Upper lobe of left lung (tissue), 6 donors: ENCODE data around the gene GASK1A. TPM values are rescaled to one million over a fixed set of nuclear protein-coding genes. Genes with fewer than 3 reads are reported as not detected.

Source experiments
- ATAC-seq, 2 donors: fragments of 200-7000 bp; cut with Tn5 transposase; one replicate each; pipeline ENCODE4 v1.9.1; 2022; ENCODE audit warnings: mild to moderate bottlenecking in 2 of 2, moderate library complexity in 2 of 2; ENCODE audit not compliant: low FRiP score in 2 of 2
- DNase-seq, 2 donors: peaks; one replicate each; pipeline ENCODE4 v3.0.0-alpha.2; 2019 to 2020
- H3K27ac ChIP-seq, 4 donors: fragments of 200-600 bp; sonication (generic); one replicate each; pipeline ENCODE4 v1.5.1; 2016 to 2019
- H3K27me3 ChIP-seq, 4 donors: fragments of 200-600 bp; sonication (generic); one replicate each; pipeline ENCODE4 v1.5.1; 2017 to 2019
- H3K36me3 ChIP-seq, 4 donors: fragments of 200-600 bp; sonication (generic); one replicate each; pipeline ENCODE4 v1.5.1; 2016 to 2019
- H3K4me1 ChIP-seq, 4 donors: fragments of 200-600 bp; sonication (generic); one replicate each; pipeline ENCODE4 v1.5.1; 2018 to 2019
- H3K4me3 ChIP-seq, 4 donors: fragments of 200-600 bp; sonication (generic); one replicate each; pipeline ENCODE4 v1.5.1; 2017 to 2019; ENCODE audit warnings: mild to moderate bottlenecking in 2 of 4, moderate library complexity in 1 of 4
- H3K9me3 ChIP-seq, 4 donors: fragments of 200-600 bp; sonication (generic); one replicate each; pipeline ENCODE4 v1.5.1; 2018 to 2019
- CTCF ChIP-seq, 6 experiments: fragments of 450-650 bp in 4 of 6; fragments of 200-600 bp in 2 of 6; sonication (generic) in 2 of 6; IDR thresholded peaks; one replicate each; pipeline ENCODE4 v1.5.1; 2016 to 2019; ENCODE audit warnings: antibody characterized with exemption in 6 of 6
- EP300 ChIP-seq, 4 donors: sonication (generic); formaldehyde crosslinking; IDR thresholded peaks; one replicate each; pipeline ENCODE4 v1.5.1; 2017; ENCODE audit warnings: antibody characterized with exemption in 4 of 4, control low read depth in 2 of 4
- POLR2A ChIP-seq, 4 donors: fragments of 450-650 bp; IDR thresholded peaks; one replicate each; pipeline ENCODE4 v1.5.1; 2016 to 2017; ENCODE audit warnings: antibody characterized with exemption in 4 of 4, mild to moderate bottlenecking in 2 of 4
- POLR2AphosphoS5 ChIP-seq, 2 donors: sonication (generic); formaldehyde crosslinking; IDR thresholded peaks; one replicate each; pipeline ENCODE4 v1.5.1; 2017; ENCODE audit warnings: antibody characterized with exemption in 2 of 2
- WGBS, 2 donors: methylation state at CpG; one replicate each; pipeline ENCODE4 v1.1.5; 2017 to 2018; 5-methylcytosine and 5-hydroxymethylcytosine counted together
- total RNA-seq, 6 donors: library from RNA; depleted of rRNA in 4 of 6; stranded (reverse); fragments of >200 nt in 4 of 6; gene quantifications; one replicate each; pipeline versions ENCODE4 v1.1.0 to v1.2.1, GENCODE V29; 2016 to 2021
- donor health status: DM: no; HTN: no; CAD: no; lungs with moderate emphysema.
- donor health status: DM: no; HTN: yes; CAD: no; lungs with severe emphysema.

Gene GASK1A
- total RNA-seq, 6 donors from 2014 or later, result 2.5 to 9.4 (median 7.7) TPM

GRCh38 chr3:42988566-42988965 is 9.5 kb downstream of the GASK1A start:
- no peak overlapping the region for H3K27ac ChIP-seq
- H3K36me3 ChIP-seq, result no peaks in the 10 kb centered on the region
- H3K9me3 ChIP-seq, result no peaks in the 10 kb centered on the region
- 87 to 96% methylated on average over 5 of the region's 5 CpGs for WGBS, 2 donors
- no peak overlapping the region for H3K4me3 ChIP-seq
- no peaks in the 10 kb centered on the region for H3K4me1 ChIP-seq
- H3K27me3 ChIP-seq, result no peaks in the 10 kb centered on the region
- DNase-seq (peak in 1 of 2 donors; percentile 32), ATAC-seq (peak in 1 of 2 donors; percentile 12)
- TF ChIP-seq EP300 (IDR thresholded peaks at IDR 0.05) (no peak), POLR2A (IDR thresholded peaks at IDR 0.05) (no peak), CTCF (IDR thresholded peaks at IDR 0.05) (no peak), POLR2AphosphoS5 (IDR thresholded peaks at IDR 0.05) (no peak)

GRCh38 chr3:42991341-42992315 is 12.5 kb downstream of the GASK1A start:
- Histone ChIP-seq H3K4me1 (no peaks in the 10 kb centered on the region), H3K27me3 (no peaks in the 10 kb centered on the region), H3K36me3 (no peaks in the 10 kb centered on the region), H3K27ac (no peak overlapping the region), H3K9me3 (no peaks in the 10 kb centered on the region), H3K4me3 (no peak overlapping the region)
- WGBS, 2 donors, result 75 to 82% methylated on average over 10 to 11 of the region's 11 CpGs
- DNase-seq (peak in 1 of 2 donors; percentile 36), ATAC-seq (peak in 1 of 2 donors; percentile 73)
- TF ChIP-seq POLR2AphosphoS5 (IDR thresholded peaks at IDR 0.05), result no peak
- TF ChIP-seq CTCF (IDR thresholded peaks at IDR 0.05), result no peak

- TF ChIP-seq POLR2A (IDR thresholded peaks at IDR 0.05) (no peak), POLR2AphosphoS5 (IDR thresholded peaks at IDR 0.05) (no peak), EP300 (IDR thresholded peaks at IDR 0.05) (no peak), CTCF (IDR thresholded peaks at IDR 0.05) (no peak)
- Histone ChIP-seq H3K4me1 (no peaks in the 10 kb centered on the region), H3K4me3 (no peak overlapping the region), H3K27me3 (no peaks in the 10 kb centered on the region), H3K9me3 (no peaks in the 10 kb centered on the region), H3K36me3 (no peaks in the 10 kb centered on the region), H3K27ac (no peak overlapping the region)
- ATAC-seq, result no peak
- WGBS, 2 donors, result 95 to 98% methylated on average over 3 of the region's 3 CpGs
- DNase-seq, result no peak
Observed at GRCh38 chr3:42994595-42994994, 15.5 kb downstream of the GASK1A start.

GRCh38 chr3:42996021-42996420 is 16.9 kb downstream of the GASK1A start:
- 84 to 92% methylated on average over 4 of the region's 4 CpGs for WGBS, 2 donors
- DNase-seq, result no peak
- Histone ChIP-seq H3K36me3 (no peaks in the 10 kb centered on the region), H3K27me3 (no peaks in the 10 kb centered on the region), H3K9me3 (no peaks in the 10 kb centered on the region), H3K27ac (peak overlapping the region in 1 of 4 donors; percentile 25), H3K4me1 (no peaks in the 10 kb centered on the region), H3K4me3 (no peak overlapping the region)
- no peak for TF ChIP-seq POLR2A (IDR thresholded peaks at IDR 0.05)
- no peak for TF ChIP-seq EP300 (IDR thresholded peaks at IDR 0.05)
- TF ChIP-seq POLR2AphosphoS5 (IDR thresholded peaks at IDR 0.05), result no peak
- no peak for TF ChIP-seq CTCF (IDR thresholded peaks at IDR 0.05)
- ATAC-seq, result no peak
